Hematopoietic multipotent progenitor cell treated with erythropoietin and hydrocortisone succinate and interleukin-3 and kit ligand, for 8 days (in vitro differentiated cells): ENCODE measurements around the gene TMEM178B.
"Not testable (repeated sequence)": the region's sequence is repeated elsewhere in the genome, so short reads cannot be mapped to it uniquely, and the experiment has no call there.

Experiments used
- DNase-seq: peaks from one replicate; pipeline ENCODE4 v3.0.0-alpha.2; 2015

TMEM178B gene

GRCh38 chr7:141185369-141185967 lies 111.6 kb downstream of the TMEM178B start:
- DNase-seq, result no peak

GRCh38 chr7:141189231-141189630 lies 115.4 kb downstream of the TMEM178B start:
- no peak for DNase-seq

- no peak for DNase-seq
Observed at GRCh38 chr7:141190495-141190894, 116.6 kb downstream of the TMEM178B start.

- no peak for DNase-seq
Observed at GRCh38 chr7:141191277-141191676, 117.4 kb downstream of the TMEM178B start.

GRCh38 chr7:141193066-141193465 lies 119.2 kb downstream of the TMEM178B start:
- DNase-seq, result peak; percentile 11

- not testable (repeated sequence) for DNase-seq
Observed at GRCh38 chr7:141195722-141196121, 121.9 kb downstream of the TMEM178B start.

- no peak for DNase-seq
Observed at GRCh38 chr7:141198194-141198958, 124.5 kb downstream of the TMEM178B start.

- DNase-seq, result no peak
Observed at GRCh38 chr7:141200191-141201108, 126.6 kb downstream of the TMEM178B start.

GRCh38 chr7:141201145-141201885 lies 127.5 kb downstream of the TMEM178B start:
- no peak for DNase-seq

- DNase-seq, result no peak
Observed at GRCh38 chr7:141202535-141202934, 128.7 kb downstream of the TMEM178B start.

- no peak for DNase-seq
Observed at GRCh38 chr7:141203177-141203576, 129.3 kb downstream of the TMEM178B start.

- DNase-seq, result no peak
Observed at GRCh38 chr7:141203586-141203985, 129.7 kb downstream of the TMEM178B start.

GRCh38 chr7:141207661-141208060 lies 133.8 kb downstream of the TMEM178B start:
- no peak for DNase-seq

- no peak for DNase-seq
Observed at GRCh38 chr7:141208539-141208938, 134.7 kb downstream of the TMEM178B start.

GRCh38 chr7:141209454-141209853 lies 135.6 kb downstream of the TMEM178B start:
- DNase-seq, result no peak

- DNase-seq, result no peak
Observed at GRCh38 chr7:141210862-141211261, 137.0 kb downstream of the TMEM178B start.

GRCh38 chr7:141213226-141213625 lies 139.4 kb downstream of the TMEM178B start:
- no peak for DNase-seq

GRCh38 chr7:141217938-141218337 lies 144.1 kb downstream of the TMEM178B start:
- DNase-seq, result no peak

- no peak for DNase-seq
Observed at GRCh38 chr7:141218941-141219340, 145.1 kb downstream of the TMEM178B start.

- peak; percentile 14 for DNase-seq
Observed at GRCh38 chr7:141220263-141220880, 146.5 kb downstream of the TMEM178B start.

- no peak for DNase-seq
Observed at GRCh38 chr7:141221007-141221612, 147.2 kb downstream of the TMEM178B start.
